Left ventricle myocardium inferior (tissue), 1 donor: ENCODE measurements around the gene PRRX2. TPM values are rescaled to one million over a fixed set of nuclear protein-coding genes. Genes with fewer than 3 reads are reported as not detected.

ENCODE experiments used
- DNase-seq: peaks from one replicate; pipeline ENCODE4 v3.0.0-alpha.2; 2020
- H3K27ac ChIP-seq: fragments of 200-600 bp; replicated peaks from 2 replicates; pipeline ENCODE4 v1.8.0; 2021
- H3K27me3 ChIP-seq: fragments of 200-600 bp; 2 replicates; pipeline ENCODE4 v1.8.0; 2021; ENCODE audit warnings: low read depth
- H3K36me3 ChIP-seq: fragments of 200-600 bp; 2 replicates; pipeline ENCODE4 v1.8.0; 2021
- H3K4me1 ChIP-seq: fragments of 200-600 bp; 2 replicates; pipeline ENCODE4 v1.8.0; 2021
- H3K4me3 ChIP-seq: fragments of 200-600 bp; 2 replicates; pipeline ENCODE4 v1.8.0; 2021; ENCODE audit warnings: mild to moderate bottlenecking, moderate library complexity
- H3K9me3 ChIP-seq: fragments of 200-600 bp; replicated peaks from 2 replicates; pipeline ENCODE4 v1.8.0; 2021
- CTCF ChIP-seq: fragments of 200-600 bp; IDR thresholded peaks from 2 replicates; pipeline ENCODE4 v1.8.0; 2021; ENCODE audit warnings: antibody characterized with exemption, mild to moderate bottlenecking, borderline replicate concordance
- intact Hi-C: fragments of 100-400 bp; cut with micrococcal nuclease; formaldehyde crosslinking; loops from one replicate; pipeline ENCODE4 v1.11.0; 2022
- total RNA-seq: library from RNA; stranded (reverse); fragmentation: NEBNext Ultra II Directional; extraction: Animal tissue kit (Norgen Biotek cat#: 25700); gene quantifications from one replicate; pipeline ENCODE4 v1.2.1, GENCODE V29; 2021
- donor health status: DM: no; HTN: yes; CAD: no; lungs with severe emphysema.

Gene PRRX2
- total RNA-seq, 1 donor from 2014 or later, result 0.85 TPM

- no peak for TF ChIP-seq CTCF
- Histone ChIP-seq H3K4me3 (no peak overlapping the region), H3K36me3 (no peaks in the 10 kb centered on the region), H3K27me3 (peaks cover 69% of the 10 kb centered on the region), H3K4me1 (no peaks in the 10 kb centered on the region), H3K9me3 (no peaks in the 10 kb centered on the region), H3K27ac (no peak overlapping the region)
- intact Hi-C loops, result no loop called here
- no peak for DNase-seq
These were observed 10.8 kb downstream of the PRRX2 start for GRCh38 chr9:129676287-129676686.

GRCh38 chr9:129676975-129677374 lies 11.5 kb downstream of the PRRX2 start:
- Histone ChIP-seq H3K27ac (peak overlapping the region; percentile 33), H3K4me1 (no peaks in the 10 kb centered on the region), H3K4me3 (peak overlapping the region; percentile 11), H3K36me3 (no peaks in the 10 kb centered on the region), H3K9me3 (no peaks in the 10 kb centered on the region), H3K27me3 (peaks cover 76% of the 10 kb centered on the region)
- TF ChIP-seq CTCF, result no peak
- no peak for DNase-seq
- intact Hi-C loops, result no loop called here

GRCh38 chr9:129677456-129677855 lies 12.0 kb downstream of the PRRX2 start:
- H3K27ac ChIP-seq, result peak overlapping the region; percentile 33
- H3K9me3 ChIP-seq, result no peaks in the 10 kb centered on the region
- no peaks in the 10 kb centered on the region for H3K4me1 ChIP-seq
- peaks cover 81% of the 10 kb centered on the region for H3K27me3 ChIP-seq
- no peak for DNase-seq
- peak overlapping the region; percentile 11 for H3K4me3 ChIP-seq
- TF ChIP-seq CTCF, result no peak
- intact Hi-C loops, result no loop called here
- H3K36me3 ChIP-seq, result no peaks in the 10 kb centered on the region

- DNase-seq, result no peak
- no peak overlapping the region for H3K4me3 ChIP-seq
- peaks cover 90% of the 10 kb centered on the region for H3K27me3 ChIP-seq
- H3K4me1 ChIP-seq, result no peaks in the 10 kb centered on the region
- H3K9me3 ChIP-seq, result no peaks in the 10 kb centered on the region
- no peak overlapping the region for H3K27ac ChIP-seq
- H3K36me3 ChIP-seq, result no peaks in the 10 kb centered on the region
- no peak for TF ChIP-seq CTCF
- intact Hi-C loops, result no loop called here
These were observed 13.4 kb downstream of the PRRX2 start for GRCh38 chr9:129678844-129679243.

- peaks cover 86% of the 10 kb centered on the region for H3K27me3 ChIP-seq
- no peak for TF ChIP-seq CTCF
- intact Hi-C loops, result no loop called here
These were observed 14.1 kb downstream of the PRRX2 start for GRCh38 chr9:129679537-129679936.

GRCh38 chr9:129681924-129682323 lies 16.5 kb downstream of the PRRX2 start:
- Histone ChIP-seq H3K27ac (no peak overlapping the region), H3K4me1 (no peaks in the 10 kb centered on the region), H3K9me3 (no peaks in the 10 kb centered on the region), H3K4me3 (no peak overlapping the region), H3K27me3 (peaks cover 66% of the 10 kb centered on the region), H3K36me3 (no peaks in the 10 kb centered on the region)
- DNase-seq, result no peak
- no peak for TF ChIP-seq CTCF
- intact Hi-C loops, result no loop called here

More at GRCh38 chr9:129679537-129679936, 14.1 kb downstream of the PRRX2 start:
- Histone ChIP-seq H3K9me3 (no peaks in the 10 kb centered on the region), H3K4me1 (no peaks in the 10 kb centered on the region), H3K27ac (no peak overlapping the region), H3K4me3 (no peak overlapping the region), H3K36me3 (no peaks in the 10 kb centered on the region)
- DNase-seq, result no peak
